ENCODE data around the gene ASTN2. TPM values are rescaled to one million over a fixed set of nuclear protein-coding genes. Genes with fewer than 3 reads are reported as not detected.

Gene ASTN2
- total RNA-seq, 1 donor from 2014 or later: 4.4 TPM

DNA sequence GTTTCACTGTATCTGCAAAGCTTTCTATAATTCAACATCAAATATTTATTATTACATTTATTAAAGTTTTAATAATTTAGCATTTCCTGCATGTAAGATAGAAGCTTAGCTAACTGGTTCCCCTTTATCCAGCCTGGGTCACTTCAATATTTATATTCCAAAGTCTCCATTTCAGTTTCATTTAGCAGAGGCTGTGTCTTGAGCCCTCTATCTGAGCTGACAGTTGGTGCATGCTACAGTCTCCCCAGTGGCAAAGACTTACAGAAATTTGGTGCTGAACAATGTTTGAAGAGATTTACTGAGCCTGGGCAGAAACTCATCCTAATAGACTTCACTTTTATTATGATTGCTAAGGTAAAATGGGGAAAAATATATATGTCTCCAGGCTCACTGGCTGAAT lies 448.7 kb downstream of the ASTN2 start:
- no peak for DNase-seq (ENCODE audit: low spot score)

DNA sequence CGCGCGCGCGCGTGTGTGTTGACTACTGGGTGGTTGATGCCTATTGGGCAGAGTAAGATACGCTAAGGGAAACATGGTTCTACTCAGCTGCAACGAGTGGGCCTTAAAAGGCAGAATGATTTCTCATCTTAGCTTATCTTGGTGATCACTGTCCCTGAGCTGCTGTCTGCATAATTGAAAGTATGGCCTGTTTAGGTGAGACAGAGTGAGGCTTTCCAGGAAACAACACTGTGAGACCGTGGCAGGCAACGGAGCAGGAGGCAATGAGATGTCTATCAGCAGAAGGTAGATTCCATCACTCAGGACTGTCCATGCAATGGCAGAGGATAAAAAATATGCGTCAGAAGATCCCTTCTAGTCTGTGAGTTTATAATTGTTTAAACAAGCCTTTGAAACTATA lies 450.6 kb downstream of the ASTN2 start:
- no peak for DNase-seq (ENCODE audit: low spot score)

DNA sequence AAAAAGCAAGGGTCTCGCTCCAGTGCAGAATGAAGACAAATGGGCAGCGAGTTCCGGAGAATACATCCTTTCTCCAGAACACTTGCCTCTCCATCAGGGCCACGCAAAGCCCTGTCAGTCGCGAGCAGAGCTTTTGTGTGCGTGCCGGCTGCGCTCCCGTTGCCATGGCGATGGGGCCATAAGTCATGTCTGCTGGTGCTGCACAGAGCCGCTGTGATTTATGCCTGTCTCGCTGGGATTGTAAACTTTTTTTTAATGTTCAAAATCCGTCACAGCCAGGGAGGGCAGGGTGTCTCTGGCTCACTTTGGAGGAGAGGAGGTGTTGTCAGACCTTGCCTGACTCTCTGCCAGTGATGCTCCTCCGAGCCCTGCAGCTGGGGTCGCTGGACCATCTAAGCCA lies 455.0 kb downstream of the ASTN2 start:
- no peak for DNase-seq (ENCODE audit: low spot score)

DNA sequence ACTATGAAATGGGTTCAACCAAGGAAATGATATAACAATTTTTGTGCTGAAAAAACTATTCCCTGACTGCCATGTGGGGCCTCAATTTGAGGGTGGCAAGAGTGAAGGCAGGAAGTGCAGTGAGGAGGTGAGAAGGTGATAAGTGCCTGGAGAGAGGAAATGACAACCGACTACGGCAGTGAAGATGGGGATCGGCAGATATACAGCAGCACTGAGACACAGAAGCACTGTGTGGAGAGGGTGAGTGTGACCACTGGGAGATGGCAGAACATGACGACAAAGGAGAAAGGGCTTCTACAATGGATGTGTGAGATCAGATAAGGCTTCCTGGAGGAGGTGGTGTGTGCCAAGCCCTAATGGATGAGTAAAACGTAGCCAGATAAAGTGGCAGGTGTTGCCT lies 456.0 kb downstream of the ASTN2 start:
- no peak for DNase-seq (ENCODE audit: low spot score)

DNA sequence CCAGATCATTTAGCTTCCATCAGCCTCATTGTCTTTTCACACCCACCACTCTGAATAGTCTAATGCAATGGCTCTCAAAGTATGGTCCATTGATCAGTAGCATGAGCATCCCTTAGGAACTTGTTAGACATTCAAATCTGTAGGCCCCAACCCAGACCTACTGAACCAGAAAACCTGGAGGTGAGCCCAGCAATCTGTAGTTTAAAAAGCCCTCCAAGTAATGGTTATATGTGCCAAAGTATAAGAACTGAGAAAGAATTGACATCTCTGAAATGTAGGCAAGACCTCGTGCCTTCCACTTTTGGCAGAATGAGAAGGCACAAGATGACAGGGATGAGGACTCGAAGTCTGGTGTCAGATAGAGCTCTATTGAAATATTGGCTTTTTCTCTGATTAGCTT lies 460.1 kb downstream of the ASTN2 start:
- DNase-seq (ENCODE audit: low spot score): no peak

DNA sequence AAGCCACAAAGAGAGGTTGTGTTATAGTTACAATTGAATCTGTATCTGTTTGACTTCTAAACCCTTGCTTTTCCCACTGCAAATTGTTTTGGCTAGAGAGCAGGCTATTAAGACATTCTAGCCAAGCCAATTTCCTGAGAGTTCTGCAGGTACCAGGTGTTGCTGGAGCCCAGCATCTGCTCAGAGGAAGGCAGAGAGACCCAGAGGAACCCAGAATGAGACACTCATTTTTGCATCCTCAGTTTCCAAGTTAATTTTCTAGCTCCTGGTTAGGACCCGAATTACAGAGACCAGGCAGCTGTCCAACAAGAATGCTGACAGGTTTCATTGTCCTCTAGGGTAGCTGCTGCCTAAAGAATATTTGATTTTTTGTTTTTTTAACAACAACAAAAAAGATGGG lies 461.6 kb downstream of the ASTN2 start:
- no peak for DNase-seq (ENCODE audit: low spot score)

DNA sequence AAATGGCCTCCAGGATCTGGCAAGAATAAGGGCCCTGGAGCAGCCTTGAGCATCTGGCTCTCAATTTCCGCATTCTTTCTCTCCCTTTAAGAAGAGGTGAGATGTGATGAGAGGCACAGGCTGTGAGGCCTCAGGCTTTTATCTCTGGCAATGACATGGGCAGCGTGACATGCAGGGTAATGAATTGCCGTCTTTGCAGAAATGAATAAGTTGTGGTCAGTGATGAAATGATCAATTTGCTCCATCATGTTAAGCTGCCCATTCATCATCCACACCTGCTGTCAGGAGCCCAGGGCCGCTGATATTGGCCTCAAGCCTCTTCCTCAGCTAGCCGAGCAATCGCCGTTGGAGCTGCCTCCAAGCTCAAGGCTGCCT lies 462.4 kb downstream of the ASTN2 start:
- no peak for DNase-seq (ENCODE audit: low spot score)

DNA sequence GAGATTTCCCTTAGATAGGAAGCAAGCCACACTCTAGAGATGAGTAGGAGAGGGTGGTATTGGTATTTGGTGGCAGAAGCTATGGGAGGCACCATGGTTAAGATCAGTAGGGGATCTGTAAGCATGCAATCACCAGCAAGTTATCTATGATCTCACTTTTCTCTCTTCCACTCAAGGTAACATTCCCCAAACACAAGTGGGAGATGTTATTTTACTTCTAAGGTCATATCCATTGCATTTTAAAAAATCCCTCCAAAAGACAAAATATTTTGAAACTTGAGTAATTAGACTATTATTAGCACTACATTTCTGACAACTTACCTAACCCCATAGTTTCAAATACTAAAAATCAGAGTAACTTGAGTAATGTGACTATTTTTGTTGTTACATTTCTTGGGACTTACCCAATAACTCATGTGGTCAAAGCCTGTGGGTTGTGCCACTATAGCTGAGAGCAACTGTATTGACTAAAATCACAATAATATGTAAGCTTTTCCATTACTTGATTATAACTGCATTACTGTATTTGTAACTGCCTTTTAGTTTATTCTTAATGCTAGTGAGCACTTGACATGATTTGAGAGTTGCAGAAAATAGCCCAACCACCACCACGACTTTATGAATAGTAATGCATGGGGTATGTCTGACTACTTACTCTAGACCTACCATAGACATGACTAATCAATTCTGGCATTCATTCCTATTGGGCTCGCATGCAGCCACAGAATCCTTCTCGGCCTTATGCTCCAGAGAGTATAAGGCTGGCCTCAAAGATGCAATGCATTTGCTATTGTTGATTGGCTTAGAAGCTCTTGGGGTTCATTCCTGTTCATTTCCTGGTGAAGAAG lies 463.0 kb downstream of the ASTN2 start:
- no peak for DNase-seq (ENCODE audit: low spot score)

DNA sequence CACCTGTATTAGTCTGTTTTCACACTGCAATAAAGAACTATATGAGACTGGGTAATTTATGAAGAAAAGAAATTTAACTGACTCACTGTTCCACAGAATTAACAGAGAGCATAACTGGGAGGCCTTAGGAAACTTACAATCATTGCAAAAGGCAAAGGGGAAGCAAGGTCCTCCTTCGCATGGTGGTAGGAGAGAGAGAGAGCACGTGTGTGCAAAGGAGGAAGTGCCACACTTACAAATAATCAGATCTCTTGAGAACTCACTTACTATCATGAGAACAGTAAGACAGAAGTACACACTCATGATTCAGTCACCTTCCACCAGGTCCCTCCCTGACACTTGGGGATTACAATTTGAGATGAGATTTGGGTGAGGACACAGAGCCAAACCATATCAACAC lies 469.0 kb downstream of the ASTN2 start:
- no peak for DNase-seq (ENCODE audit: low spot score)

DNA sequence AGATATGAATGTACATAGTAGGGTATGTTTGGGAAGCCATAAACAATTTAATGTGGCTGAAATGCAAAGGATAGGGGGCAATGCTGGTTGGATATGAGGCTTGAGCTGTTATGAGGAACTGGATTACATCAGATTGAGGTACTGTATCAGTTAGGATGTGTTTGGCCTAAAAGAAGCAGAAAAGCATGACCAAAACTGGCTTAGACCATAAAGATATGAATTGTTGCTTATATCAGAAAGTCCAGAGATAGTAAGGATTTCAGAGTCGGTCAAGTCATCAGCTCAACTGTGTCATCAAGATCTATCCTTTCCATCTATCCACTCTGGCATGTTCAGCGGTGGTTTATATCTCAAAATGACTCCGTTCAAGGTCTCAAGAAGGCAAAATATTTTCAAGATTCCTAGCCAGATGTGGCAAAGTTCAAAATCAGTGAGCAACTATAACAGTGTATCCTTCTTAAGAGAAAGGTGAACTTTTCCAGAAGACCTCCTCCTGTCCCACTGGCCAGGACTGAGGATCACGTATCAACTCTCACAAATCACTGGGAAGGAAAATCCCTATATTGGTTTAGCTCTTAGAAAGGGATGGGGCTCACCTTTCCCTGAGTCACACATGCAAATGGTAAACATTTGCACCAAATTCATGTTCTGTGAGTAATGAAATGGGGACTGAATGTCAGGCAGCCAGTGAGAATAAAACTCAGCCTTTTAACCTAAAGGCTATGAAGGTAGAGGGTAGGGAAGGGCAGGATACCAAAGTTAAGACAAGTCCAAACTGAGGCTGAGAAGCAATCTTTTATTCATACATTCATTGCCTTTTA lies 469.9 kb downstream of the ASTN2 start:
- no peak for DNase-seq (ENCODE audit: low spot score)

DNA sequence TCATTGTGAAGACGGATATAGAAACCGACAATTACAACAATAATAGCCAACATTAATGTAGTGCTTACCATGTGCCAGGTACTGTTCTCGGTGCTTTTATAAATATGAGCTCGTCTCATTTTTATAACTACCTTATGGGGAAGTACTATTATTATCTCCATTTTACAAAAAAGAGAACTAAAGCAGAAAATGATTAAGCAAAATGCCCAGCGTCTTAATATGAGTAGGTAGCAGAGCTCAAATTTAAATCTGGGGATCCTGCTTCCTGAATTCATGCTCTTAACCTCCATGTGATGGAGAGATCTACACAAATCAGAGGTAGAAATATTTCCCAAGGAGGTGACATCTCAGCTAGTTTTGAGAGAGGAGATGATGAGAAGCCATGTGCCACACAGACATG lies 470.9 kb downstream of the ASTN2 start:
- DNase-seq (ENCODE audit: low spot score): no peak

DNA sequence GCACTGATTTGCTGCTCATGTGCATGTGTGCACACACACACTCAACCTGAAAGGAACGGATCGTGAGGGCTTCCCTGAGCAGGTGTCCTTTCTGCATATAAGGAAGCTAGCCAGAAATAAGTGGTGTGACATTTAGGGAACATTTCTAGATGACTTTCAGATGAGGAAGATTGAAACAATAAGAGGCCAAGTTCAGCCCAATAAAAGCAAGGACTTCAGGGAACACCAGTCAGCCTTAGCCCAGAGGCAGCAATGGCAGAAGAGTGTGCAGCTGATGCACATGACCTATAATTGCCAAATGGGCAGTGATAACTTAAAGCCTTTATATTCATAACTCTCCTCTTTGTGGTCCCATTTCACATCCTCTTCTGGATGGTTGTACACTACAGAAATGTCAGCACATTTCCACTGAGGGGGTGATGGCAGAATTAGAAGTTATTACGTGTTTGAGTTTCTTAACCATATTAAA lies 472.2 kb downstream of the ASTN2 start:
- no peak for DNase-seq (ENCODE audit: low spot score)

DNA sequence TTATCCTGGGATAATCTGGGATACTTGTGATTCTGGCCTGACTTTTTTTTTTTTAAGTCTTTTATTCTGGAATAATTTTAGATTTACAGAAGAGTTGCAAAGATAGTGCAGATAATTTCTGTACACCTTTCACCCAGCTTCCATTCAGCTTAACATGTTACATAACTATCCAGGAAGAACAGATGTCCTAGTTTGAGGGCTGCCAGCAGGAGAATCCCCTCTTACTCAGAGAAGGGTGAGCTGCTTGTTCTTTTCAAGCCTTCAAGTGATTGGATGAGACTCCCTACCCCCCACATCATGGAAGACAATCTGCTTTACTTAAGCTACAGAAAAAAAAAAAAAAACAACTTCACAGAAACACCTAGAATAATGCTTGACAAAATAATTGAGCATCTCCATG lies 473.6 kb downstream of the ASTN2 start:
- no peak for DNase-seq (ENCODE audit: low spot score)

DNA sequence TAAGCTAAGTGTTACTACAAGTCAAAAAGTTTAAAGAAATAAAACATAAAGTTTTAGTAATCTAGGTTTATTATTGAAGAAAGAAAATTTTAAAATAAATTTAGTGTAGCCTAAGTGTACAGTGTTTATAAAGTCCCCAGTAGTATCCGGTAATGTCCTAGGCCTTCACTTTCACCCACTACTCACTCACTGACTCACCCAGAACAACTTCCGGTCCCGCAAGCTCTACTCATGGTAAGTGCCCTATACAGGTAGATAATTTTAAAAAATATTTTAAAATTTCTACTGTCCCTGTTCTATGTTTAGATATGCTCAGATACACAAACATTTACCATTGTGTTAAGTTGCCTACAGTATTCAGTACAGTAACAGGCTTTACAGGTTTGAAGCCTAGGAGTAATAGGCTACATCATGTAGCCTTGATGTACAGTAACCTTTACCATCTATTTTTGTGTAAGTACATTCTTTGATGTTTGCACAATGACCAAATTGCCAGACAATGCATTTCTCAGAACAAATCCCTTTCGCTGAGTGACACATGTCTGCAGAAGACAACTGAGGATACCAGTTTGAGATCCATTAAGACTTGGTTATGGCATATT lies 474.1 kb downstream of the ASTN2 start:
- DNase-seq (ENCODE audit: low spot score): no peak

DNA sequence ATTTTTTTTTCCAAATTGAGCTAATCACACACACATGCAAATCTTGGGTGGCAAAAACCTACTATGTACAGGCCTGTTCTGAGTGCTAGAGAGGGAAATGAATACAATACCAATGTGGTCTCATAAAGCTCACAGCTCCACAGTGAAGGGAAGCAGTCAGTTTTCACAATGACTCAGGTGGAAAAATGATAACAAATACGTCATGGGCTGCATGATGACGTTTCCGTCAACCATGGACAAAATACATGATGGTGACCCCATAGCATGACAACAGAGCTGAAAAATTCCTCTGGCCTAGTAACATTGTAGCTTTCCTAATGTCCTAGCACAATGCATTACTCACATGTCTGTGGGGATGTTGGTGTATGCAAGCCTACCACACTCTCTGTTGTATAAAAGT lies 475.2 kb downstream of the ASTN2 start:
- no peak for DNase-seq (ENCODE audit: low spot score)

DNA sequence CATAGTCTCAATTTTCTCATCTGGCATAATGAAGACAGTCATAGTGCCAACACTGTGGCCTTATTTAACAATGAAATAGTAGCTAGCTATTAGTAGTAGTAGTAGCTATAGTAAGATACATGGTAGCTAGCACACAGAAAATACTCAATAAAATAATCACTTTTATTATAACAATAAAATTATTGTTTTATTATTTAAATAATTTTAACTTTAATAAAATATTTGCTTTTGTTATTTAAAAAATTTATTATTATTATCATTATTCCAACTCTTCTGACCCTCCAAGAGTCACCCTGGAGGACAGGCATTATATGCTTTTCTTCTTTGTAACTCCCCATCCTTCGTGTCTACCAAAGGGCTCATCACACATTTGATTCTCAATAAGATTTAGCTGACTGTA lies 475.7 kb downstream of the ASTN2 start:
- DNase-seq (ENCODE audit: low spot score): no peak

DNA sequence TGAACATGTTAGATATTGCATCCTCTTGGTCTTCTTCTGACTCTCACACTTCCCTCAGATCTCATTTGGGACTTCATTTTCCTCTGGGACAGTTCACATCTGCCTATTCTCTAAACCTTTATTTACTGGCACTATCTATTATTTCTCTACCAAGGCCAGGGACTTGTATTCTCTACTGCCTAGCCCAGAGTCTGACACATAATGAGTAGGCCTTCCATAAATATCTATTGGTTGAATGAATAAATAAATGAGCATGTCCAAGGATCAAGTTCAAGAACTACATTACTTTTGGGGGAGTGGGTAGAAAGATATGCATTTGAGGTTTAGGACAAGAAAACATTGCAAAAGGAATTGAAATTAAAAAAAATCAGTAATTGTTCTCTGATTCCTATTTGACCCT lies 477.5 kb downstream of the ASTN2 start:
- no peak for DNase-seq (ENCODE audit: low spot score)

DNA sequence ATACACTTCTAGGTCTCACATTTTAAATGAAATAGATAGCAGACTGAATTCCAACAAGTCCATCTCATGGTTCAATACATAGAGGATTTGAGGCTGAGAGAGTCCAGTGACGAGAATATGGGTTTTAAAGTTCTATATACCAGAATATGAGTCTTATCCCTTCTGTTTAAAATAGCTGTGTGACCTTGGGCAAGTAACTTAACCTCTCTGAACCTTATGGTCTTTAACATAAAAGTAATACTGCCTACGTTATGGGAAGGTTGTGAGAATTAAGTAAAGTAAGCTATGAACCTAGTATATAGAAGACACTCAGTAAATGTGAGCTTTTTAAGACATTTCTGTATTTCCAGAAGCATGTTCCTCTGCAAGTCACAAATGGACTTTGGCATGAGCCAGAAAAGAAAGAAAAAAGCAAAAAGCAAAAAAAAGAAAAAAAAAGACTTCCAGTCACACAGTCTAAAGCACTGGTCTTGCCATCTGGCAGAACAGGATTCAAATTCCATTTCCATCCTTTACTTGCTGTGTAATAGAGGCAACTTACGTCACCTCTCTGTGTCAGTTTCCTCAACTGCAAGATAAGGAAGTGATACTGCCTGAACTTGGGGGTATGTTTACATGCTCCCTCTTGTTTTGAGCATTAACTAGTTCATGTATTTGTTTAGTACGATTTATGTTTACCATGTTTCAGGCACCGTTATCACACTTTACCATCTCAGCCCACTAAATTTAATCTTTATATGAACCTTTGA lies 479.5 kb downstream of the ASTN2 start:
- DNase-seq (ENCODE audit: low spot score): no peak

DNA sequence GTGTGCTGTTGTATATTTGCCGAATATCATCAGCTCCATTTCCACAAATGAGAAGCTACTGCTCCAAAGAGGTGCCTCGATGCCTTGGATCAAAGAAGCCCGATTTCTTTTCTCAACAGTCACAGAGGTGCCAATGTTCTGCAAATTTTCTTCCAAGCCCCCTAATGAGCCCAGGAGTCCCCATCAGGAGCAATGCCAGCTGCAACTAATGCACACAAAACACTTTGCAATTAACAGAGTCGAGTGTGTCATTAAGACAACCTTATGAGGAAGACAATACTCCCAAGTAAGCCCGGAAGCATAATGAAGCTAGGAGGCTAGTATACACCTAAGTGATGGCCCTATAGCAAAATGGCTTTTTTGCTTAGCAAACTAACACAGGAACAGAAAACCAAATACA lies 480.7 kb downstream of the ASTN2 start:
- DNase-seq (ENCODE audit: low spot score): no peak

DNA sequence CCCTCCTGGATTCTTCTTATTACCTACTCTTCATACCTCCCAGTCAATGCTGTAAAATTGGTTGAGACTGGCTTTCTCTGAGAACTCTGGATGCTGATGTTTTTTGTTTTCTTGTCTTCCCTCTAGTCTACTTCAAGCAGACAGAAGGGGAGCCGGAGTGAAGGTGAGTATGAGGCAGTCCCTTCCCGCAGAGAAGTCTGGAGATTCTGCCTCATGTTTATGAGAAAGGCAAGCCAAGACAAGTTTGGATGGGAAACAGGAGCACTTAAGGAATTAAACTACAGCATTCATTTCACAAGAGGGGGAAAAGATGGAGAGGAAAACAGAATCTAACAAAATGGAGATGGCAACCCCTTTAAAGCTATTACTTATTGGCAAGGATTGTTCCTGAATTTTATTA lies 481.6 kb downstream of the ASTN2 start:
- no peak for DNase-seq (ENCODE audit: low spot score)

DNA sequence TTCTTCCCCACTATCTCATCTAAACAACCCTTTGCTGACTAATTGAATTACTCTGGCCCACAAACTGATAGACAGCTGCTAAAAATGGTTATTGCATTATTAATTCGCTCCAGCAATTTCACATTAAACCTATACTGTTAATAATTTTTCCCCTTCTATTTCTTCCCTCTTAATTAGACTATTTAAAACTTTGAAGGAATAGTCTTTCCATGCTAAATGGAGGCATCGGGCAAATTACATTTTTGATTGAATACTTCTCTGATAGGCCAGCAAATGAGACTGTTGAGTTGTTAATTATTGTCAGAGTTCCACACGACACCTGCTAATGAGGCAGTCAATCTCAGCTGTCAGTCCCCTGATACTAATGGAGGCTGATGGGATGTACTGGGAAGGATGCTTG lies 485.2 kb downstream of the ASTN2 start:
- DNase-seq (ENCODE audit: low spot score): no peak

DNA sequence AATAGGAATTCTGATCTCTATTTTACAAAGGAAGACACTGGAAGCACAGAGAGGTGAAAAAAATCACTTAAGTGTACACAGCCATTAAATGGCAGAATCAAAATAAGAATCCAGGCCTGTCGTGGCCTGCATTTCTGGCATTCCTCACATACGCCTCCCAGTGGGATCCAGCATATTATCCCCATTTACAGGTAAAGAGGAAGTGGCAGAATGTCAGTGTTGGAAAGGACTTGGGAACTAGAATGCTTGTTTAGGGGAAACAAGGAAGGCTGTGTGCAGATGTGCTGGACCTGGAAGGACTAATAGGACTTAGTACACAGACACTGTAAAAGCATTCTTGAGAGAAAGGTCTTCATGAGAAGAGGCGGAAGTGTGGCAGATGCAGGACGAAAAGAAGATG lies 486.0 kb downstream of the ASTN2 start:
- no peak for DNase-seq (ENCODE audit: low spot score)

All from mucosa of gallbladder (tissue), 1 donor.